Esophagus squamous epithelium (tissue), 4 donors: ENCODE data around the gene MOB3A.

Experiments used
- CTCF ChIP-seq, 6 experiments: fragments of 450-650 bp in 4 of 6; fragments of 200-600 bp in 2 of 6; sonication (generic) in 2 of 6; IDR thresholded peaks; one replicate each; pipeline ENCODE4 v1.5.1; 2016 to 2019; ENCODE audit warnings: antibody characterized with exemption in 6 of 6, mild to moderate bottlenecking in 4 of 6, moderate library complexity in 4 of 6
- POLR2A ChIP-seq, 4 donors: fragments of 450-650 bp; IDR thresholded peaks; one replicate each; pipeline ENCODE4 v1.6.1; 2017; ENCODE audit warnings: antibody characterized with exemption in 4 of 4, mild to moderate bottlenecking in 4 of 4, moderate library complexity in 3 of 4

- TF ChIP-seq CTCF (IDR thresholded peaks at IDR 0.05): no peak
- TF ChIP-seq POLR2A (IDR thresholded peaks at IDR 0.05): no peak
Observed at GRCh38 chr19:2111886-2112285, 15.8 kb upstream of the MOB3A start.
